Type B pancreatic cell (in vitro differentiated cells): Measurements from ENCODE around the gene SLC6A19. TPM values are rescaled to one million over a fixed set of nuclear protein-coding genes. Genes with fewer than 3 reads are reported as not detected.

Source experiments
- DNase-seq: peaks from one replicate; pipeline ENCODE4 v3.0.0; 2021; ENCODE audit warnings: mixed read lengths; ENCODE audit not compliant: unreplicated experiment; ENCODE audit errors: extremely low spot score
- H3K27ac Mint-ChIP-seq: 2 replicates; pipeline ENCODE4 v1.8.0; 2021; ENCODE audit warnings: mild to moderate bottlenecking, mixed read lengths
- H3K27me3 Mint-ChIP-seq: 2 replicates; pipeline ENCODE4 v1.8.0; 2021; ENCODE audit warnings: mixed read lengths
- H3K36me3 Mint-ChIP-seq: 2 replicates; pipeline ENCODE4 v1.8.0; 2021; ENCODE audit warnings: mixed read lengths
- H3K4me1 Mint-ChIP-seq: one replicate; pipeline ENCODE4 v1.8.0; 2021; ENCODE audit warnings: mixed read lengths; ENCODE audit not compliant: unreplicated experiment
- H3K4me3 Mint-ChIP-seq: 2 replicates; pipeline ENCODE4 v1.8.0; 2021; ENCODE audit warnings: mild to moderate bottlenecking, mixed read lengths
- H3K9me3 Mint-ChIP-seq: 2 replicates; pipeline ENCODE4 v1.8.0; 2021; ENCODE audit warnings: mixed read lengths
- total RNA-seq: library from RNA; stranded (reverse); gene quantifications from 2 replicates; pipeline ENCODE4 v1.2.1, GENCODE V29; 2021; ENCODE audit warnings: low replicate concordance
- TF ChIP-seq, protein P1 (sequence below): fragments of 200-600 bp; sonication (generic); conservative IDR thresholded peaks from 2 replicates; pipeline ENCODE4 v1.5.0; 2021; ENCODE audit warnings: antibody characterized with exemption, mild to moderate bottlenecking

SLC6A19 gene
- total RNA-seq, 1 donor from 2014 or later, result 12.6 TPM

GRCh38 chr5:1240496-1241260, 39.3 kb downstream of the SLC6A19 start:
- no peaks in the 10 kb centered on the region for H3K9me3 Mint-ChIP-seq
- TF ChIP-seq, protein P1, sequence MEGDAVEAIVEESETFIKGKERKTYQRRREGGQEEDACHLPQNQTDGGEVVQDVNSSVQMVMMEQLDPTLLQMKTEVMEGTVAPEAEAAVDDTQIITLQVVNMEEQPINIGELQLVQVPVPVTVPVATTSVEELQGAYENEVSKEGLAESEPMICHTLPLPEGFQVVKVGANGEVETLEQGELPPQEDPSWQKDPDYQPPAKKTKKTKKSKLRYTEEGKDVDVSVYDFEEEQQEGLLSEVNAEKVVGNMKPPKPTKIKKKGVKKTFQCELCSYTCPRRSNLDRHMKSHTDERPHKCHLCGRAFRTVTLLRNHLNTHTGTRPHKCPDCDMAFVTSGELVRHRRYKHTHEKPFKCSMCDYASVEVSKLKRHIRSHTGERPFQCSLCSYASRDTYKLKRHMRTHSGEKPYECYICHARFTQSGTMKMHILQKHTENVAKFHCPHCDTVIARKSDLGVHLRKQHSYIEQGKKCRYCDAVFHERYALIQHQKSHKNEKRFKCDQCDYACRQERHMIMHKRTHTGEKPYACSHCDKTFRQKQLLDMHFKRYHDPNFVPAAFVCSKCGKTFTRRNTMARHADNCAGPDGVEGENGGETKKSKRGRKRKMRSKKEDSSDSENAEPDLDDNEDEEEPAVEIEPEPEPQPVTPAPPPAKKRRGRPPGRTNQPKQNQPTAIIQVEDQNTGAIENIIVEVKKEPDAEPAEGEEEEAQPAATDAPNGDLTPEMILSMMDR, result no peak
- H3K36me3 Mint-ChIP-seq, result no peaks in the 10 kb centered on the region
- peaks cover 3% of the 10 kb centered on the region for H3K27me3 Mint-ChIP-seq
- no peak overlapping the region for H3K27ac Mint-ChIP-seq
- H3K4me3 Mint-ChIP-seq, result no peak overlapping the region
- no peaks in the 10 kb centered on the region for H3K4me1 Mint-ChIP-seq
- no peak for DNase-seq

DNA sequence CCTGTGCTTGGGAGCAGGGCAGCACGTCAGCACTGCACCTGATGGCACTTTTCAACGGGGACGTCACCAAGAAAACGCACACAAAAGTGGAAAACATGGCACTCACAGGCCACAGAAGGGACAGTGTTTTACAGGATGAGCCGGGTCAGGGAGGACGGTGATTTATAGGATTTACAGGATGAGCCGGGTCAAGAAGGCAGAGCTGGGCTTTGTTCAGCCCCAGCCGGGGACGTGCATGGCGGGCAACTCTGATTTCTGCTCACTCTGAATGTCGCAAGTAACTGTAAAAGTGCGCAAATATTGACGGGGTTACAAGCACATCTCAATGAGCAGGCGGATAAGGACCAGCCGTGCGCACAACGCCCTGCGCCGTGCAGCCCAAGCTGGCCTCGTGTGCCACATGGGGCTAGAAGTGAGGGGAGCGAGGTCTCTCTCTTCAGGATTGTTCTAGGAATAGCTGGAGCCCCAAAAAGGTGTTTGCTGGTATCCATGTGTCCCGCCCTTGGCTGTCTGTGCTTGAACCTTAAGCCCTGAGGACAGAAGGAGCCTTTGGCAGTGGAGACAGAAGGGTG, 40.2 kb downstream of the SLC6A19 start:
- peaks cover 3% of the 10 kb centered on the region for H3K27me3 Mint-ChIP-seq
- no peaks in the 10 kb centered on the region for H3K36me3 Mint-ChIP-seq
- no peaks in the 10 kb centered on the region for H3K9me3 Mint-ChIP-seq
- H3K4me3 Mint-ChIP-seq, result no peak overlapping the region
- no peak overlapping the region for H3K27ac Mint-ChIP-seq
- H3K4me1 Mint-ChIP-seq, result no peaks in the 10 kb centered on the region
- no peak for DNase-seq
- TF ChIP-seq, protein P1, result no peak

- no peaks in the 10 kb centered on the region for H3K4me1 Mint-ChIP-seq
- H3K4me3 Mint-ChIP-seq, result no peak overlapping the region
- TF ChIP-seq, protein P1, result no peak
- no peaks in the 10 kb centered on the region for H3K36me3 Mint-ChIP-seq
- no peak overlapping the region for H3K27ac Mint-ChIP-seq
- H3K9me3 Mint-ChIP-seq, result no peaks in the 10 kb centered on the region
- DNase-seq, result no peak
- peaks cover 6% of the 10 kb centered on the region for H3K27me3 Mint-ChIP-seq
Measured at GRCh38 chr5:1242733-1243486, 41.5 kb downstream of the SLC6A19 start.

DNA sequence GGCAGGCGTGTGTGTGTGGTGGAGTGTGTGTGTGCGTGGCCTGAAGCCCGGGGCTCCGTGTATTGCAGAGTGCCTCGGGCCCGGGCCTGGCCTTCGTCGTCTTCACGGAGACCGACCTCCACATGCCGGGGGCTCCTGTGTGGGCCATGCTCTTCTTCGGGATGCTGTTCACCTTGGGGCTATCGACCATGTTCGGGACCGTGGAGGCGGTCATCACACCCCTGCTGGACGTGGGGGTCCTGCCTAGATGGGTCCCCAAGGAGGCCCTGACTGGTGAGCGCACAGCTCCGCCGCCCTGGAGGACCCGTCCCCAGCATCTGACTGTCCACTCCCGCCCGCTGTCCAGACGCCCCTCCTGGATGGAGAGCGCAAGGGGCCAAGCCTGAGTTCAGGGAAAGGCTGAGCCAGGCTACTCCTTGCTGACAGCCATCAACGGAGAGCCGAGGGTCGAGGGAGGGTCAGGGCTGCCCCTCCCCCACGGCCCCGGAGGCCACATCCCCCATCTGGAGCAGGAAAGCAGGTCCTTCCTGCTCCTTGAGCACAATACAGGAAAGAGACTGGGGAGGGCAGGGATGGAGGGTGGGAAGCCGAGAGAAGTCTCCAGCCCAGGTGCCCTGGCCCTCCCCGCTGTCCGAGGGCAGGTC, 42.2 kb downstream of the SLC6A19 start:
- Mint-ChIP-seq H3K36me3 (no peaks in the 10 kb centered on the region), H3K27ac (no peak overlapping the region)

DNA sequence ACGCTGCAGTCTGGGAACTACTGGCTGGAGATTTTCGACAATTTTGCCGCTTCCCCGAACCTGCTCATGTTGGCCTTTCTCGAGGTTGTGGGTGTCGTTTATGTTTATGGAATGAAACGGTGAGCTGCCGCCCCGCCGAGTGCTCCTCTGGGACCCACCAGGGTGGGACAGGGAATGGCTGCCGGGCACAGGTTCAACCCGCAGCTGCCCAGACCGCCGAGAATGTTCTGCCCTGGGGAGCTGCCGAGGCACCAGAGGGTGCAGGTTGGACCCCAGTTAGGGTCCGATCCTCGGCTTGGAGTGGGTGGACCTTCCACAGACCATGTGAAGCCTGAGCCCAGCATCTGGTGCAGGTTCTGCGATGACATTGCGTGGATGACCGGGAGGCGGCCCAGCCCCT, 42.9 kb downstream of the SLC6A19 start:
- no peaks in the 10 kb centered on the region for H3K9me3 Mint-ChIP-seq
- no peaks in the 10 kb centered on the region for H3K36me3 Mint-ChIP-seq
- peaks cover 6% of the 10 kb centered on the region for H3K27me3 Mint-ChIP-seq
- H3K4me3 Mint-ChIP-seq, result no peak overlapping the region
- TF ChIP-seq, protein P1, result no peak
- DNase-seq, result no peak
- H3K4me1 Mint-ChIP-seq, result no peaks in the 10 kb centered on the region
- no peak overlapping the region for H3K27ac Mint-ChIP-seq

More for the DNA sequence above, 42.2 kb downstream of the SLC6A19 start:
- no peak overlapping the region for H3K4me3 Mint-ChIP-seq
- no peak for DNase-seq
- no peaks in the 10 kb centered on the region for H3K4me1 Mint-ChIP-seq
- H3K9me3 Mint-ChIP-seq, result no peaks in the 10 kb centered on the region
- TF ChIP-seq, protein P1, result no peak
- peaks cover 6% of the 10 kb centered on the region for H3K27me3 Mint-ChIP-seq
